Stimulated activated naive CD8-positive, alpha-beta T cell treated with anti-CD3 and anti-CD28 coated beads, Interleukin-15, Interleukin-2, amounts not matched to agents 100 ng/mL and 50 ng/mL, for 24 hours (primary cell): ENCODE measurements around the gene C1orf146.
"Not testable (repeated sequence)": the region's sequence is repeated elsewhere in the genome, so short reads cannot be mapped to it uniquely, and the experiment has no call there.

Experiments
- H3K27ac Mint-ChIP-seq: one replicate; pipeline ENCODE4 v1.8.0; 2021; ENCODE audit warnings: mild to moderate bottlenecking, mixed read lengths
- H3K27me3 Mint-ChIP-seq: one replicate; pipeline ENCODE4 v1.8.0; 2021; ENCODE audit warnings: mixed read lengths
- H3K36me3 Mint-ChIP-seq: one replicate; pipeline ENCODE4 v1.8.0; 2021; ENCODE audit warnings: low read depth, mixed read lengths
- H3K4me1 Mint-ChIP-seq: one replicate; pipeline ENCODE4 v1.8.0; 2021; ENCODE audit warnings: low read depth, mixed read lengths
- H3K4me3 Mint-ChIP-seq: one replicate; pipeline ENCODE4 v1.8.0; 2021; ENCODE audit warnings: mild to moderate bottlenecking, mixed read lengths
- H3K9me3 Mint-ChIP-seq: one replicate; pipeline ENCODE4 v1.8.0; 2021; ENCODE audit warnings: mixed read lengths

The C1orf146 gene

GRCh38 chr1:92228401-92228800 is 10.7 kb downstream of the C1orf146 start:
- H3K4me1 Mint-ChIP-seq: no peaks in the 10 kb centered on the region
- H3K9me3 Mint-ChIP-seq: no peaks in the 10 kb centered on the region
- H3K36me3 Mint-ChIP-seq: no peaks in the 10 kb centered on the region
- no peak overlapping the region for H3K27ac Mint-ChIP-seq
- H3K27me3 Mint-ChIP-seq: no peaks in the 10 kb centered on the region
- H3K4me3 Mint-ChIP-seq: no peak overlapping the region

GRCh38 chr1:92230736-92231135 is 13.0 kb downstream of the C1orf146 start:
- Mint-ChIP-seq H3K27me3 (no peaks in the 10 kb centered on the region), H3K27ac (no peak overlapping the region), H3K9me3 (no peaks in the 10 kb centered on the region)

DNA sequence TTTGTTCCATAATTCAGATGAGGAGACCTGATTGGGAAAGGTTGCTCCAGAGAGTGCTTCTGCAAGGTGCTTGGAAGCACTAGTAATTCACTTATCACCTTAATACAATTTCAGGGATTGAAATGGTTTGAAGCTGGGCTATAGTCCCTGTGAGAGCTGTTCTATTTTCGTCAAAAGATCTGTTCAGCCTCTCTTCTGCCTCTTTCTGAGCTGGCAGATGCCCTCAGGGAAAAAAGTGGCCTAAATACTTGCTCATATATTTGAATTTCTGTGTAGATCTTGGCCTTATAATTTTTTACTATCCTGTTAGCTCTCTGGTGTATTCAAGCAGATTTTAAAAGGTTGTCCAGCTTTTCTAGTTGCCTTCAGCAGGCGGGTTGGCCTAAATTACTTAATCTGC is 22.3 kb downstream of the C1orf146 start:
- H3K27me3 Mint-ChIP-seq: peaks cover 10% of the 10 kb centered on the region
- no peaks in the 10 kb centered on the region for H3K4me1 Mint-ChIP-seq
- no peak overlapping the region for H3K4me3 Mint-ChIP-seq
- H3K36me3 Mint-ChIP-seq: peaks cover under 1% of the 10 kb centered on the region
- no peaks in the 10 kb centered on the region for H3K9me3 Mint-ChIP-seq
- H3K27ac Mint-ChIP-seq: no peak overlapping the region

More at GRCh38 chr1:92230736-92231135, 13.0 kb downstream of the C1orf146 start:
- H3K36me3 Mint-ChIP-seq: no peaks in the 10 kb centered on the region
- no peaks in the 10 kb centered on the region for H3K4me1 Mint-ChIP-seq
- no peak overlapping the region for H3K4me3 Mint-ChIP-seq

DNA sequence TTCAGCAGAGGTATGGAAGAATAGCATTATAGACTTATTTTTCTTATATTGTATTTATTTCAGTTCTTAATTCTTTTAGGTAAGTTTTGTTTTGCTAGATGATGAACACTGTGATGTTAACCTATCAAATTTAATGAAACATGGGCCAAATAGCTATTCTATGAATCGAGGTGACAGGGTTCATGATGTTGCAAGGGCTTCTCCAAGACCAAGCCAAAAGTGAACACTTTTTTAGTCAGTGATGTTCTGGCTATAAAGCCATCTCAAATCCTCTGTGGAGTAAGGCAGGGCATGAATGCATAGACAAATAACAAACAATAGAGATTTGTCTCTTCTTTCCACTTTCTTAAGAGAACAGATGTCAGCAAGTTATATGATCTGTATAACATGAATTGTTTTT is 26.7 kb downstream of the C1orf146 start:
- no peaks in the 10 kb centered on the region for H3K4me1 Mint-ChIP-seq
- H3K9me3 Mint-ChIP-seq: no peaks in the 10 kb centered on the region
- H3K4me3 Mint-ChIP-seq: no peak overlapping the region
- H3K27me3 Mint-ChIP-seq: no peaks in the 10 kb centered on the region
- H3K36me3 Mint-ChIP-seq: peaks cover 24% of the 10 kb centered on the region
- H3K27ac Mint-ChIP-seq: no peak overlapping the region

DNA sequence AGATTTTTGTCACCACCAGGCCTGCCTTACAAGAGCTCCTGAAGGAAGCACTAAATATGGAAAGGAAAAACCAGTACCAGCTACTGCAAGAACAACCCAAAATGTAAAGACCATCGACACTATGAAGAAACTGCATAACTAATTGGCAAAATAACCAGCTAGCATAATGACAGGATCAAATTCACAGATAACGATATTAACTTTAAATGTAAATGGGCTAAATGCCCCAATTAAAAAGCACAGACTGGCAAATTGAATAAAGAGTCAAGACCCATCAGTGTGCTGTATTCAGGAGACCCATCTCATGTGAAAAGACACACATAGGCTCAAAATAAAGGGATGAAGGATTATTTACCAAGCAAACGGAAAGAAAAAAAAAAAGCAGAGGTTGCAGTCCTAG is 37.0 kb downstream of the C1orf146 start:
- not testable (repeated sequence) for H3K4me1 Mint-ChIP-seq, H3K4me3 Mint-ChIP-seq, H3K27ac Mint-ChIP-seq, H3K27me3 Mint-ChIP-seq
- Mint-ChIP-seq H3K36me3 (peaks cover 71% of the 10 kb centered on the region), H3K9me3 (peaks cover 12% of the 10 kb centered on the region)

- peaks cover 12% of the 10 kb centered on the region for H3K9me3 Mint-ChIP-seq
- no peaks in the 10 kb centered on the region for H3K27me3 Mint-ChIP-seq
- H3K4me1 Mint-ChIP-seq: peaks cover 3% of the 10 kb centered on the region
- H3K36me3 Mint-ChIP-seq: peaks cover 94% of the 10 kb centered on the region
- no peak overlapping the region for H3K27ac Mint-ChIP-seq
- no peak overlapping the region for H3K4me3 Mint-ChIP-seq
Observed at GRCh38 chr1:92259350-92259749, 41.6 kb downstream of the C1orf146 start.

- no peak overlapping the region for H3K4me3 Mint-ChIP-seq
- peaks cover 79% of the 10 kb centered on the region for H3K36me3 Mint-ChIP-seq
- no peaks in the 10 kb centered on the region for H3K9me3 Mint-ChIP-seq
- no peaks in the 10 kb centered on the region for H3K27me3 Mint-ChIP-seq
- peaks cover 3% of the 10 kb centered on the region for H3K4me1 Mint-ChIP-seq
- H3K27ac Mint-ChIP-seq: no peak overlapping the region
Observed at GRCh38 chr1:92262516-92262915, 44.8 kb downstream of the C1orf146 start.

- Mint-ChIP-seq H3K4me3 (no peak overlapping the region), H3K4me1 (no peaks in the 10 kb centered on the region), H3K36me3 (peaks cover 70% of the 10 kb centered on the region), H3K27ac (no peak overlapping the region), H3K9me3 (no peaks in the 10 kb centered on the region), H3K27me3 (no peaks in the 10 kb centered on the region)
Observed at GRCh38 chr1:92273039-92273438, 55.3 kb downstream of the C1orf146 start.

DNA sequence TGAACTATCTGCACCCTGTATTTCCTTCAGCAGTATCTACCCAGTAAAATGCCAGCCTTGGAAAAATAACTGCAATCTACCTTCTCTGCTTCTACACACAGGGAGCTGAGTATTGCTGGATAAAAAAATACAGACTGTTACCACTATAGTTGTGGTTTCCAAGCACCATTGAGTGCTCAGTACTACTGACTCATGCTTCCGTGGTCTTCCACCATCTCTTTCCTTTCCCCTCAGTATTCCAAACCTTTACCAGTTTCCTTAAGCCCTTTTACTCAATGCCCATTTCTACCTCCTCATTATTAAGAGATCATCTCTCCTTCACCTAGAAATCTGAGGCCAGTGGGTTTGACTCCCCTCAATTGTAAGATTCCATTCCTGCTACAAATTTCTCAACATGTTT is 57.2 kb downstream of the C1orf146 start:
- no peak overlapping the region for H3K4me3 Mint-ChIP-seq

DNA sequence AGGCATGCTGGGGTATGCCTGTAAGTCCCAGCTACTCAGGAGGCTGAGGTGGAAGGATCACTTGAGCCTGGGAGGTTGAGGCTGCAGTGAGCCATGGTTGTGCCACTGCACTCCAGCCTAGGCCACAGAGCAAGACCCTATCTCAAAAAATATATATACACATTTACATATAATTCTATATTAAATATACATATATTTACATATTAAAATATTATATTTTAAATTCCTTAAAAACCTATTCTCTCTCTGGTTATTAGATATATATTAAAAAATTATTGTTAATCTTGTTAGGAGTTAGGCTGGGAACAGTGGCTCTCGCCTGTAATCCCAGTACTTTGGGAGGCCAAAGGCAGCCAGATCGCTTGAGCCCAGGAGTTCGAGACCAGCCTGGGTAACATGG is 58.4 kb downstream of the C1orf146 start:
- Mint-ChIP-seq H3K36me3 (peaks cover 69% of the 10 kb centered on the region), H3K27me3 (no peaks in the 10 kb centered on the region), H3K9me3 (peaks cover 4% of the 10 kb centered on the region), H3K27ac (no peak overlapping the region), H3K4me3 (no peak overlapping the region), H3K4me1 (no peaks in the 10 kb centered on the region)

More for the DNA sequence above, 57.2 kb downstream of the C1orf146 start:
- H3K4me1 Mint-ChIP-seq: no peaks in the 10 kb centered on the region
- H3K27ac Mint-ChIP-seq: no peak overlapping the region
- H3K27me3 Mint-ChIP-seq: no peaks in the 10 kb centered on the region
- peaks cover 63% of the 10 kb centered on the region for H3K36me3 Mint-ChIP-seq
- H3K9me3 Mint-ChIP-seq: no peaks in the 10 kb centered on the region

DNA sequence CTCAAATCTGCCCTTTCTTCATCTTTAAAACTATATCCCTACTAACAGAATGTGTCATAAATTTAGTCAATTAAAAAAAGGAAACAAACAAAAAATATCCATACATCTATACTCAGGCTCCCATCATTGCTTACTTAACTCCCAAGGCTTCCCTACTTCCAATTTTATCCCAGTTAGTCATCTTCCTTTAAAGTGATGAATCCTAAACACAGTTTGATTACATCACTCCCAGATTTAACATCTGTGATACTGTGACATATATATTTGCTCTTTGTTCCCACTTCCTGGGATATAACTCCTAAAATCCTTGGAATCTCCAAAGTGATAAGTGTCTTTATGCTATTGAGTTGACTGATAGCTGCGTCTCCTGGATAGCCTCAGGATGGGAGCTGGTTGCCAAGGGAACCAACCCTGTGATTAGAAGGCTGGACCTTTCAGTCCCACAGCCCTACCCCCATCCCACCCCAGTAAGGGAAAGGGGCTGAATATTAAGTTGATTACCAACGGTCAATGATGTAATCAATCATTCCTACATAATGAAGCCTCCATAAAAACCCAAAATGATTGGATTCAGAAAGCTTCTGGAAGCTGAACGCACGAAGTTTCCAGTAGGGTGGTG is 59.5 kb downstream of the C1orf146 start:
- Mint-ChIP-seq H3K27me3 (no peaks in the 10 kb centered on the region), H3K36me3 (peaks cover 77% of the 10 kb centered on the region), H3K9me3 (peaks cover 4% of the 10 kb centered on the region), H3K4me3 (no peak overlapping the region), H3K27ac (no peak overlapping the region), H3K4me1 (no peaks in the 10 kb centered on the region)

DNA sequence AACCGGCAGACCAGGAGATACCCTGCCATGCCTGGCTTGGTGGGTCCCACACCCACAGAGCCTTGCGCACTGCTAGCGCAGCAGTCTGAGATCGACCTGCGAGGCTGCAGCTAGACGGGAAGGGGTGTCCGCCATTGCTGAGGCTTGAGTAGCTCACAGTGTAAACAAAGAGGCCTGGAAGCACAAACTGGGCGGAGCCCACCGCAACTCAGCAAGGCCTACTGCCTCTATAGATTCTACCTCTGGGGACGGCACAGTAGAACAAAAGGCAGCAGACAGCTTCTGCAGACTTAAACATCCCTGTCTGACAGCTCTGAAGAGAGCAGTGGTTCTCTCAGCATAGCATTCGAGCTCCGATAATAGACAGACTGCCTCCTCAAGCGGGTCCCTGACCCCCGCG is 62.1 kb downstream of the C1orf146 start:
- not testable (repeated sequence) for H3K27me3 Mint-ChIP-seq, H3K27ac Mint-ChIP-seq, H3K4me1 Mint-ChIP-seq, H3K9me3 Mint-ChIP-seq, H3K4me3 Mint-ChIP-seq
- H3K36me3 Mint-ChIP-seq: peaks cover 81% of the 10 kb centered on the region

DNA sequence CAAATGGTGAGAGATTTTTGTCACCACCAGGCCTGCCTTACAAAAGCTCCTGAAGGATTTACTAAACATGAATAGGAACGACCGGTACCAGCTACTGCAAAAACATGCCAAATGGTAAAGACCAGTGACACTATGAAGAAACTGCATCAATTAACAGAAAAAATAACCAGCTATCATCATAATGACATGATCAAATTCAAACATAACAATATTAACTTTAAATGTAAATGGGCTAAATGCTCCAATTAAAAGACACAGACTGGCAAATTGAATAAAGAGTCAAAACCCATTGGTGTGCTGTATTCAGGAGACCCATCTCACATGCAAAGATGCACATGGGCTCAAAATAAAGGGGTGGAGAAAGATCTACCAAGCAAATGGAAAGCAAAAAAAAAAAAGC is 63.7 kb downstream of the C1orf146 start:
- H3K4me3 Mint-ChIP-seq, H3K4me1 Mint-ChIP-seq, H3K27ac Mint-ChIP-seq, H3K9me3 Mint-ChIP-seq, H3K27me3 Mint-ChIP-seq: not testable (repeated sequence)
- H3K36me3 Mint-ChIP-seq: peaks cover 87% of the 10 kb centered on the region

GRCh38 chr1:92291372-92291999 is 73.8 kb downstream of the C1orf146 start:
- no peaks in the 10 kb centered on the region for H3K9me3 Mint-ChIP-seq
- H3K27me3 Mint-ChIP-seq: no peaks in the 10 kb centered on the region
- peaks cover 53% of the 10 kb centered on the region for H3K36me3 Mint-ChIP-seq
- no peak overlapping the region for H3K4me3 Mint-ChIP-seq
- H3K4me1 Mint-ChIP-seq: peaks cover 5% of the 10 kb centered on the region
- H3K27ac Mint-ChIP-seq: no peak overlapping the region
